Keratinocyte (primary cell): ENCODE measurements around the gene TIMM22. TPM values are rescaled to one million over a fixed set of nuclear protein-coding genes. Genes with fewer than 3 reads are reported as not detected.

Experiments
- DNase-seq: peaks from one replicate; pipeline ENCODE4 v3.0.0-alpha.2; 2011; ENCODE audit warnings: low read depth, missing footprints, low spot score
- FAIRE-seq: peaks from 2 replicates; lab custom pipeline; 2011; peaks lifted over from hg19 to GRCh38; lab: Jason Lieb, UNC
- H2AFZ ChIP-seq: 2 replicates; pipeline ENCODE4 v1.6.0; 2012; ENCODE audit warnings: low read length, control low read depth, inconsistent platforms; ENCODE audit not compliant: control insufficient read depth
- H3K27ac ChIP-seq: 2 replicates; pipeline ENCODE4 v1.5.1; 2011; ENCODE audit warnings: low read length; ENCODE audit not compliant: control insufficient read depth, insufficient read depth
- H3K27me3 ChIP-seq: 3 replicates; pipeline ENCODE4 v1.6.0; 2011; ENCODE audit warnings: low read length; ENCODE audit not compliant: control insufficient read depth, insufficient read depth; ENCODE audit errors: extremely low read depth
- H3K36me3 ChIP-seq, 2 experiments: 2 replicates in 1 of 2; 3 replicates in 1 of 2; pipeline ENCODE4 v1.5.1; 2011; ENCODE audit warnings: low read length in 2 of 2, mild to moderate bottlenecking in 1 of 2; ENCODE audit not compliant: control insufficient read depth in 2 of 2, insufficient read depth in 2 of 2; ENCODE audit errors: extremely low read depth in 1 of 2
- H3K4me1 ChIP-seq: 3 replicates; pipeline ENCODE4 v1.5.1; 2011; ENCODE audit warnings: low read length; ENCODE audit not compliant: control insufficient read depth, insufficient read depth; ENCODE audit errors: extremely low read depth
- H3K4me2 ChIP-seq: 3 replicates; pipeline ENCODE4 v1.6.0; 2011; ENCODE audit warnings: low read depth, low read length; ENCODE audit not compliant: control insufficient read depth, insufficient read depth; ENCODE audit errors: extremely low read depth
- H3K4me3 ChIP-seq, 3 experiments: fragments of 200-600 bp in 1 of 3; sonication (generic) in 1 of 3; 2 replicates in 2 of 3; 3 replicates in 1 of 3; pipeline ENCODE4 v1.5.1; 2011 to 2016; ENCODE audit warnings: low read length in 3 of 3, mild to moderate bottlenecking in 3 of 3, control low read depth in 2 of 3, inconsistent platforms in 1 of 3, low read depth in 1 of 3, mixed read lengths in 1 of 3, mixed run types in 1 of 3, moderate library complexity in 1 of 3; ENCODE audit not compliant: control insufficient read depth in 2 of 3, insufficient read depth in 2 of 3; ENCODE audit errors: extremely low read depth in 1 of 3
- H3K79me2 ChIP-seq: 2 replicates; pipeline ENCODE4 v1.6.0; 2012; ENCODE audit warnings: low read length; ENCODE audit not compliant: control insufficient read depth, insufficient read depth
- H3K9ac ChIP-seq: 3 replicates; pipeline ENCODE4 v1.6.0; 2011; ENCODE audit warnings: low read length; ENCODE audit not compliant: control insufficient read depth, insufficient read depth; ENCODE audit errors: extremely low read depth
- H3K9me1 ChIP-seq: 3 replicates; pipeline ENCODE4 v1.6.0; 2011; ENCODE audit warnings: low read length; ENCODE audit not compliant: control insufficient read depth, insufficient read depth; ENCODE audit errors: extremely low read depth
- H3K9me3 ChIP-seq: 2 replicates; pipeline ENCODE4 v1.5.1; 2012; ENCODE audit warnings: low read depth, low read length; ENCODE audit not compliant: control insufficient read depth
- H4K20me1 ChIP-seq: 3 replicates; pipeline ENCODE4 v1.6.0; 2011; ENCODE audit warnings: low read length; ENCODE audit not compliant: control insufficient read depth, insufficient read depth; ENCODE audit errors: extremely low read depth
- CTCF ChIP-seq, 3 experiments: IDR thresholded peaks in 1 of 3; conservative IDR thresholded peaks in 1 of 3; optimal IDR thresholded peaks in 1 of 3; 2 replicates in 2 of 3; 3 replicates in 1 of 3; pipeline versions ENCODE3 to v1.5.1; 2011; ENCODE audit warnings: low read length in 3 of 3, mild to moderate bottlenecking in 3 of 3, moderate library complexity in 2 of 3, control low read depth in 1 of 3, inconsistent platforms in 1 of 3; ENCODE audit not compliant: insufficient read depth in 2 of 3; ENCODE audit errors: extremely low read depth in 1 of 3
- EZH2 ChIP-seq: IDR thresholded peaks from one replicate; pipeline ENCODE4 v1.6.1; 2012; ENCODE audit warnings: inconsistent platforms, mild to moderate bottlenecking, low read length, moderate library complexity
- dilution Hi-C: fragments of 300-500 bp; cut with MboI; formaldehyde crosslinking; loops from one replicate; pipeline ENCODE4 v1.7.0; 2020; ENCODE audit warnings: low sequenced_read_pairs; ENCODE audit not compliant: extremely low pct_ligation_motif_present
- polyA plus RNA-seq, 5 experiments: library from polyadenylated mRNA; depleted of rRNA in 3 of 5; stranded (reverse) in 3 of 5; stranded (forward) in 1 of 5; unstranded in 1 of 5; fragments of >200 nt; gene quantifications; 1 replicate in 1 of 5; 2 replicates in 3 of 5; 3 replicates in 1 of 5; pipeline versions ENCODE4 v1.2.1 to v1.2.3, GENCODE V29; 2011 to 2012; ENCODE audit warnings: missing spikeins in 2 of 5, low read depth in 1 of 5, low replicate concordance in 1 of 5

The TIMM22 gene
- polyA plus RNA-seq, 1 donor (not counting 4 experiments of a cell fraction or from before 2014, with no cell fraction given), result 14.4 TPM

DNA sequence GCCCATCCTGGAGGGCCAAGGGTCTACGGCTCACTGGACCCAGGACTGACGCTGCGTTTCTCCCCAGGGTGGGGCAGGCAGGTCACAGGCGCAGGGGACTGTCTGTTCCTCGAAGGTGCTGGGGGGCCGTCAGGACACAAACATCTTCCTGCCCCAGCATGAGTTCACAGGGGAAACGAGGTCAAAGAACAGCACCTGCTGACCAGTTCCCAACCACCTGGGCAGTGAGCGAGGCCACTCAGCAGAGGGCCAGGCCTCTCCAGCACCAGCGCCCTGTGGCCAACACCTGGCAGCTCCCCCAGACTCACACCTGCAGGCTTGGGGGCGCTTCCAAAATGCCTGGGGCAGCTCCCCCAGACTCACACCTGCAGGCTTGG lies 29.7 kb downstream of the TIMM22 start:
- H3K36me3 ChIP-seq, result no peaks in the 10 kb centered on the region
- H3K9me3 ChIP-seq, result no peaks in the 10 kb centered on the region
- H2AFZ ChIP-seq, result no peak overlapping the region
- no peaks in the 10 kb centered on the region for H3K79me2 ChIP-seq
- H3K4me2 ChIP-seq, result no peak overlapping the region
- H3K27me3 ChIP-seq, result no peaks in the 10 kb centered on the region
- TF ChIP-seq EZH2 (no peak), CTCF (optimal IDR thresholded peaks at IDR 0.05 in 1 of 3, IDR thresholded peaks at IDR 0.05 in 1 of 3, conservative IDR thresholded peaks at IDR 0.05 in 1 of 3; ENCODE audit: extremely low read depth in 1 of 3, insufficient read depth in 2 of 3, low read length in 3 of 3) (no peak)
- H3K4me3 ChIP-seq, result no peak overlapping the region
- no peak overlapping the region for H3K27ac ChIP-seq
- H3K9ac ChIP-seq, result no peak overlapping the region
- no peaks in the 10 kb centered on the region for H3K9me1 ChIP-seq
- no peak for DNase-seq
- FAIRE-seq, result no peak
- dilution Hi-C loops, result no loop called here
- H3K4me1 ChIP-seq, result no peaks in the 10 kb centered on the region
- peaks cover 5% of the 10 kb centered on the region for H4K20me1 ChIP-seq

DNA sequence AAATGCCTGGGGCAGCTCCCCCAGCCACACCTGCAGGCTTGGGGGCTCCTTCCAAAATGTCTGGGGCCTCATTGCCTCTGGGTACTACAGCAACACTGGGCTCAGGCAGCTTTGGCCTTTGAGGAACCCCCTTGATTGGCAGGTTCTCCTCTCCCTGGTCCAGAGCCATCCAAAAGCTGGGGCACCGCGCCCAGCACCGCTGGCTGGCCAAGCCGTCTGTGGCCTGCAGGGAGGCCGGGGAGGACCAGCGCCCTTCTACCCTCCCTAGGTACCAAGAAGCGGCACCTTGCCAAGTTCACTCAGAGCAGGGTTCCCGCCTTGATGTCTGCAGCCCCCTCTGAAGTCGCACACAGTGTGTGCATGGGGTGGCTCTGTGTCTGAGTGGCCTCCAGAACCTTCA lies 30.1 kb downstream of the TIMM22 start:
- no peak for DNase-seq
- no peak overlapping the region for H3K27ac ChIP-seq
- H3K9me3 ChIP-seq, result no peaks in the 10 kb centered on the region
- H3K4me3 ChIP-seq, result no peak overlapping the region
- no peak overlapping the region for H3K4me2 ChIP-seq
- H3K27me3 ChIP-seq, result no peaks in the 10 kb centered on the region
- dilution Hi-C loops, result no loop called here
- no peaks in the 10 kb centered on the region for H3K4me1 ChIP-seq
- peaks cover 5% of the 10 kb centered on the region for H4K20me1 ChIP-seq
- H2AFZ ChIP-seq, result no peak overlapping the region
- H3K9ac ChIP-seq, result no peak overlapping the region
- no peaks in the 10 kb centered on the region for H3K9me1 ChIP-seq
- no peaks in the 10 kb centered on the region for H3K36me3 ChIP-seq
- FAIRE-seq, result no peak
- no peaks in the 10 kb centered on the region for H3K79me2 ChIP-seq
- no peak for TF ChIP-seq CTCF (optimal IDR thresholded peaks at IDR 0.05 in 1 of 3, IDR thresholded peaks at IDR 0.05 in 1 of 3, conservative IDR thresholded peaks at IDR 0.05 in 1 of 3; ENCODE audit: extremely low read depth in 1 of 3, insufficient read depth in 2 of 3, low read length in 3 of 3)
- no peak for TF ChIP-seq EZH2
